ENCODE data around the gene DAND5.

DNA sequence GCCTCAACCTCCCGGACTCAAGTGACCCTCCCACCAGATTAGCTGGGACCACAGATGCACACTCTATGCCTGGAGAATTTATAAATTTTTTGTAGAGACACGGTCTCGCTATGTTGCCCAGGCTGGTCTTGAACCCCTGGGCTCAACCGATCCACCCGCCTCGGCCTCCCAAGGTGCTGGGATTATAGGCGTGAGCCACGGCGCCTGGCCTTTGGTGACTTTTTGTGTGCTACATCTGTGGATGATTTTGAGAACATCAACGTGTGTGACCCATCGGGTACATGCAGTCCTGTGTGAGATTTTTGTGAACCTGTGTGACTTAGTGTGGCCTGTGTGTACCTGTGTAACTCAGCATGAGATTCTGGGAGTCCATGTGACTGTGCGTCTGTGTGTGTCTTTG, 17.4 kb downstream of the DAND5 start:
- TF ChIP-seq ZNF274 (IDR thresholded peaks at IDR 0.05; ENCODE audit: low read depth, low read length) = no peak
- no peak for TF ChIP-seq YY1 (IDR thresholded peaks at IDR 0.05; ENCODE audit: insufficient read depth, insufficient read length)
- TF ChIP-seq SUZ12 (IDR thresholded peaks at IDR 0.05; ENCODE audit: extremely low read depth, insufficient read depth, insufficient read length) = no peak

All from NT2/D1 (cell line).